IPS-20b (cell line): ENCODE data around the gene ACSS3.
A peak's percentile ranks its signal among the peaks of the same experiment; 100 is the strongest.
"Not testable (repeated sequence)": the region's sequence is repeated elsewhere in the genome, so short reads cannot be mapped to it uniquely, and the experiment has no call there.

Experiments
- H3K27ac ChIP-seq: one replicate; pipeline ENCODE4 v1.5.1; 2013; ENCODE audit warnings: low read length
- H3K27me3 ChIP-seq: 2 replicates; pipeline ENCODE4 v1.6.1; 2013; ENCODE audit warnings: mild to moderate bottlenecking, low read length, inconsistent platforms; ENCODE audit not compliant: insufficient read depth
- H3K36me3 ChIP-seq: 2 replicates; pipeline ENCODE4 v1.6.1; 2013; ENCODE audit warnings: low read depth, mild to moderate bottlenecking, inconsistent platforms, low read length, moderate library complexity; ENCODE audit not compliant: insufficient read depth
- H3K4me1 ChIP-seq: 2 replicates; pipeline ENCODE4 v1.6.1; 2013; ENCODE audit warnings: mild to moderate bottlenecking, control low read depth, inconsistent platforms, low read length, moderate library complexity; ENCODE audit not compliant: insufficient read depth
- H3K4me3 ChIP-seq: 2 replicates; pipeline ENCODE4 v1.5.1; 2013; ENCODE audit warnings: mild to moderate bottlenecking, low read length, inconsistent platforms
- H3K9ac ChIP-seq: 2 replicates; pipeline ENCODE4 v1.6.1; 2013; ENCODE audit warnings: low read depth, mild to moderate bottlenecking, inconsistent platforms, low read length, moderate library complexity
- H3K9me3 ChIP-seq: 2 replicates; pipeline ENCODE4 v1.6.1; 2013; ENCODE audit warnings: mild to moderate bottlenecking, low read depth, low read length, inconsistent platforms; ENCODE audit not compliant: insufficient read depth

ACSS3 gene

GRCh38 chr12:81077686-81078441 lies at the start of gene ACSS3:
Gene ACSS3 (plus strand): TSS chr12:81078079. CDS start chr12:81078121, 42 bp downstream.
- Histone ChIP-seq H3K9me3 (no peaks in the 10 kb centered on the region), H3K9ac (peak within 1 kb of the TSS; percentile 79; the same call in 1 of the 2 replicates), H3K27ac (no peak within 1 kb of the TSS), H3K4me3 (peak within 1 kb of the TSS; percentile 82), H3K36me3 (no peaks in the 10 kb centered on the region), H3K27me3 (no peaks in the 10 kb centered on the region), H3K4me1 (peaks cover 30% of the 10 kb centered on the region; the same call in 1 of the 2 replicates)

GRCh38 chr12:81034926-81035325 lies 43.0 kb upstream of the ACSS3 start:
- Histone ChIP-seq H3K4me3 (no peak overlapping the region), H3K9me3 (no peaks in the 10 kb centered on the region), H3K27me3 (no peaks in the 10 kb centered on the region), H3K9ac (no peak overlapping the region), H3K36me3 (no peaks in the 10 kb centered on the region), H3K27ac (no peak overlapping the region), H3K4me1 (no peaks in the 10 kb centered on the region)

- no peak overlapping the region for H3K27ac ChIP-seq
- no peak overlapping the region for H3K9ac ChIP-seq
- no peak overlapping the region for H3K4me3 ChIP-seq
- H3K36me3 ChIP-seq = no peaks in the 10 kb centered on the region
- H3K4me1 ChIP-seq = no peaks in the 10 kb centered on the region
- no peaks in the 10 kb centered on the region for H3K27me3 ChIP-seq
- no peaks in the 10 kb centered on the region for H3K9me3 ChIP-seq
These were observed 38.6 kb upstream of the ACSS3 start for GRCh38 chr12:81039231-81039630.

GRCh38 chr12:81043979-81044740 lies 33.7 kb upstream of the ACSS3 start:
- no peak overlapping the region for H3K9ac ChIP-seq
- no peak overlapping the region for H3K4me3 ChIP-seq
- H3K27me3 ChIP-seq = no peaks in the 10 kb centered on the region
- no peaks in the 10 kb centered on the region for H3K9me3 ChIP-seq
- H3K27ac ChIP-seq = no peak overlapping the region
- no peaks in the 10 kb centered on the region for H3K36me3 ChIP-seq
- H3K4me1 ChIP-seq = no peaks in the 10 kb centered on the region

GRCh38 chr12:81064971-81065370 lies 12.9 kb upstream of the ACSS3 start:
- H3K4me3 ChIP-seq, H3K4me1 ChIP-seq, H3K9ac ChIP-seq, H3K36me3 ChIP-seq, H3K27me3 ChIP-seq, H3K27ac ChIP-seq: not testable (repeated sequence)
- H3K9me3 ChIP-seq = peaks cover 26% of the 10 kb centered on the region

GRCh38 chr12:81070846-81071245 lies 7.0 kb upstream of the ACSS3 start:
- Histone ChIP-seq H3K9me3 (no peaks in the 10 kb centered on the region), H3K9ac (no peak overlapping the region), H3K36me3 (no peaks in the 10 kb centered on the region)

GRCh38 chr12:81075539-81075938 lies 2.3 kb upstream of the ACSS3 start:
- H3K9me3 ChIP-seq = no peaks in the 10 kb centered on the region
- no peaks in the 10 kb centered on the region for H3K36me3 ChIP-seq
- no peaks in the 10 kb centered on the region for H3K27me3 ChIP-seq
- H3K9ac ChIP-seq = no peak overlapping the region
- no peak overlapping the region; the same call in 1 of the 2 replicates for H3K4me3 ChIP-seq
- no peak overlapping the region for H3K27ac ChIP-seq
- peaks cover 19% of the 10 kb centered on the region; the same call in 1 of the 2 replicates for H3K4me1 ChIP-seq

More at GRCh38 chr12:81070846-81071245, 7.0 kb upstream of the ACSS3 start:
- Histone ChIP-seq H3K27ac (no peak overlapping the region), H3K4me3 (no peak overlapping the region), H3K4me1 (no peaks in the 10 kb centered on the region), H3K27me3 (no peaks in the 10 kb centered on the region)

GRCh38 chr12:81077329-81077685 lies 572 bp upstream of the ACSS3 start:
- H3K27me3 ChIP-seq = no peaks in the 10 kb centered on the region
- H3K4me1 ChIP-seq = peaks cover 24% of the 10 kb centered on the region; the same call in 1 of the 2 replicates
- no peaks in the 10 kb centered on the region for H3K36me3 ChIP-seq
- H3K27ac ChIP-seq = no peak overlapping the region
- H3K9ac ChIP-seq = peak overlapping the region; percentile 79; the same call in 1 of the 2 replicates
- H3K4me3 ChIP-seq = peak overlapping the region; percentile 82
- H3K9me3 ChIP-seq = no peaks in the 10 kb centered on the region

- H3K27ac ChIP-seq = no peak overlapping the region
- peaks cover 34% of the 10 kb centered on the region; the same call in 1 of the 2 replicates for H3K4me1 ChIP-seq
- no peaks in the 10 kb centered on the region for H3K27me3 ChIP-seq
- H3K9ac ChIP-seq = peak overlapping the region; percentile 79; the same call in 1 of the 2 replicates
- peak overlapping the region; percentile 82 for H3K4me3 ChIP-seq
- no peaks in the 10 kb centered on the region for H3K36me3 ChIP-seq
- H3K9me3 ChIP-seq = no peaks in the 10 kb centered on the region
These were observed 754 bp downstream of the ACSS3 start for GRCh38 chr12:81078469-81079196.

GRCh38 chr12:81079280-81080076 lies 1.6 kb downstream of the ACSS3 start:
- Histone ChIP-seq H3K27me3 (no peaks in the 10 kb centered on the region), H3K4me3 (peak overlapping the region; percentile 82), H3K27ac (no peak overlapping the region), H3K36me3 (no peaks in the 10 kb centered on the region), H3K9me3 (no peaks in the 10 kb centered on the region), H3K9ac (peak overlapping the region; percentile 79; the same call in 1 of the 2 replicates), H3K4me1 (peaks cover 43% of the 10 kb centered on the region)
